HL-60 (cell line): ENCODE data around the gene SMIM30.
"Not testable (repeated sequence)": the region's sequence is repeated elsewhere in the genome, so short reads cannot be mapped to it uniquely, and the experiment has no call there.

ENCODE experiments used
- DNase-seq, 2 experiments: peaks; one replicate each; pipeline ENCODE4 v3.0.0-alpha.2; 2010 to 2020; ENCODE audit warnings: low read depth in 1 of 2, low spot score in 1 of 2
- H3K27ac ChIP-seq: fragments of 250-450 bp; sonication (Bioruptor Pico); replicated peaks from 2 replicates; pipeline ENCODE4 v1.5.1; 2020; ENCODE audit warnings: mild to moderate bottlenecking, moderate library complexity
- H3K27me3 ChIP-seq: fragments of 250-450 bp; sonication (Bioruptor Pico); 2 replicates; pipeline ENCODE4 v1.5.1; 2021; ENCODE audit warnings: mild to moderate bottlenecking, moderate library complexity; ENCODE audit not compliant: insufficient read depth, poor library complexity, severe bottlenecking
- H3K4me3 ChIP-seq: replicated peaks from 2 replicates; pipeline ENCODE4 v1.5.1; 2011; ENCODE audit warnings: mild to moderate bottlenecking, control low read depth, low read length; ENCODE audit not compliant: insufficient read depth
- CTCF ChIP-seq: IDR thresholded peaks from one replicate; pipeline ENCODE4 v1.5.1; 2011; ENCODE audit warnings: low read length, control low read depth, inconsistent platforms; ENCODE audit not compliant: insufficient read depth
- GABPA ChIP-seq: IDR thresholded peaks from 2 replicates; pipeline ENCODE4 v1.6.1; 2012; ENCODE audit warnings: low read depth
- POLR2AphosphoS5 ChIP-seq: IDR thresholded peaks from 2 replicates; pipeline ENCODE4 v1.6.1; 2012; ENCODE audit warnings: low read depth
- REST ChIP-seq: IDR thresholded peaks from 2 replicates; pipeline ENCODE4 v1.6.1; 2012; ENCODE audit warnings: low read depth; ENCODE audit not compliant: insufficient replicate concordance
- SPI1 ChIP-seq: IDR thresholded peaks from 2 replicates; pipeline ENCODE4 v1.6.1; 2012; ENCODE audit warnings: low read depth, mild to moderate bottlenecking, borderline replicate concordance

SMIM30 gene

GRCh38 chr7:113119429-113119828 is 1.1 kb upstream of the SMIM30 start:
- no peaks in the 10 kb centered on the region for H3K27me3 ChIP-seq
- no peak for DNase-seq
- no peak overlapping the region for H3K27ac ChIP-seq
- no peak overlapping the region for H3K4me3 ChIP-seq
- TF ChIP-seq POLR2AphosphoS5 = no peak
- no peak for TF ChIP-seq CTCF
- no peak for TF ChIP-seq SPI1
- TF ChIP-seq GABPA = no peak
- no peak for TF ChIP-seq REST

DNA sequence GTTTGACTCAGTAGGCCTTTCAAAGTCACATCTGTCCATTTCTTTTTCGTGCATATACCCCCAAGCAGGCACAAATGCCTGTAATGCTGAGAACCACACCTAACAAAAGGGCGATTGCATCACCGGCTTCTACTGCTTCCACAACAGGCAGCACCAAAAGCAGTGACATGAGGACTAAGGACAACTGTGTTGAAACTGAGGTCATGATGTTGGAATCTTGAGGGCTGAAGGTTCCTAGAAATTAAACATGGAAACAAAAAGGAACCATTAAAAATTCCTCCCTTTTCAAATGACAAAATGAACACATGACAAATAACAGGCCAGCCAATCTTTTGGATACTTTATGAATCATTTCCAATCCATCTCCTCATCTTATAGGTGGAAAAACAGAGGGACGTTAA is 980 bp downstream of the SMIM30 start:
- H3K27me3 ChIP-seq = not testable (repeated sequence)
- DNase-seq = peak; percentile 57 to 78
- Histone ChIP-seq H3K4me3 (peak overlapping the region; percentile 58), H3K27ac (peak overlapping the region; percentile 79)

GRCh38 chr7:113113912-113114311 is 4.4 kb downstream of the SMIM30 start:
- H3K27ac ChIP-seq = no peak overlapping the region
- no peaks in the 10 kb centered on the region for H3K27me3 ChIP-seq
- peak in 1 of 2 experiments; percentile 31 for DNase-seq
- TF ChIP-seq CTCF = no peak
- TF ChIP-seq REST = no peak
- no peak for TF ChIP-seq SPI1
- no peak for TF ChIP-seq GABPA
- no peak for TF ChIP-seq POLR2AphosphoS5
- no peak overlapping the region for H3K4me3 ChIP-seq

GRCh38 chr7:113109718-113110117 is 8.6 kb downstream of the SMIM30 start:
- no peak for DNase-seq
- TF ChIP-seq SPI1 (no peak), POLR2AphosphoS5 (no peak), CTCF (no peak), REST (no peak), GABPA (no peak)
- no peaks in the 10 kb centered on the region for H3K27me3 ChIP-seq
- no peak overlapping the region for H3K4me3 ChIP-seq
- no peak overlapping the region for H3K27ac ChIP-seq
